Measurements from ENCODE around the gene MEGF6. TPM values are rescaled to one million over a fixed set of nuclear protein-coding genes. Genes with fewer than 3 reads are reported as not detected.
A peak's percentile ranks its signal among the peaks of the same experiment; 100 is the strongest.

Gene MEGF6
- total RNA-seq, 1 experiment from 2014 or later = 65.3 TPM

- no peak for TF ChIP-seq EZH2 (IDR thresholded peaks at IDR 0.05; ENCODE audit: low read depth)
- TF ChIP-seq CTCF (conservative IDR thresholded peaks at IDR 0.05) = no peak
- H3F3A ChIP-seq (ENCODE audit: insufficient read depth, low read depth) = peaks cover 28% of the 10 kb centered on the region; the same call in 1 of the 2 replicates
- H3K36me3 ChIP-seq (ENCODE audit: low read depth) = no peaks in the 10 kb centered on the region
- intact Hi-C loops (cut with micrococcal nuclease; ENCODE audit: unreplicated experiment) = no loop called here
- H3K4me1 ChIP-seq (replicated peaks; ENCODE audit: insufficient read depth) = peaks cover 22% of the 10 kb centered on the region
- 0 out of 2 replicates have a peak, but pooled peaks cover 5% of the 10 kb centered on the region for H4K20me1 ChIP-seq (ENCODE audit: insufficient read depth)
- 0 out of 2 replicates have a peak, but pooled peaks cover 2% of the 10 kb centered on the region for H3K27me3 ChIP-seq (ENCODE audit: insufficient read depth, low read depth)
- H3K79me2 ChIP-seq (ENCODE audit: low read depth) = 0 out of 2 replicates have a peak, but pooled peaks cover 9% of the 10 kb centered on the region
- H2AFZ ChIP-seq = no peak overlapping the region
- ChIA-PET POLR2A (ENCODE audit: unreplicated experiment) (no interaction called here), CTCF (no interaction called here)
- H3K27ac ChIP-seq = no peak overlapping the region
- no peaks in the 10 kb centered on the region for H3K9me2 ChIP-seq (ENCODE audit: insufficient read depth)
- peak overlapping the region; percentile 76 for H3K4me2 ChIP-seq
- peak overlapping the region; percentile 69; the same call in 1 of the 2 replicates for H3K4me3 ChIP-seq
- BruUV-seq (replicated peaks) = TSS peak; percentile 43
- DNase-seq = no peak
- H3K9me3 ChIP-seq (ENCODE audit: insufficient read depth, low read depth) = no peaks in the 10 kb centered on the region
Observed at GRCh38 chr1:3455670-3456448, 155.4 kb downstream of the MEGF6 start.

- ChIA-PET CTCF (no interaction called here), POLR2A (ENCODE audit: unreplicated experiment) (no interaction called here)
Observed at GRCh38 chr1:3454811-3455618, 156.3 kb downstream of the MEGF6 start.

More at GRCh38 chr1:3454811-3455618, 156.3 kb downstream of the MEGF6 start:
- Histone ChIP-seq H3F3A (ENCODE audit: insufficient read depth, low read depth) (peaks cover 25% of the 10 kb centered on the region; the same call in 1 of the 2 replicates), H3K79me2 (ENCODE audit: low read depth) (0 out of 2 replicates have a peak, but pooled peaks cover 9% of the 10 kb centered on the region), H3K27me3 (ENCODE audit: insufficient read depth, low read depth) (0 out of 2 replicates have a peak, but pooled peaks cover 10% of the 10 kb centered on the region), H3K4me1 (replicated peaks; ENCODE audit: insufficient read depth) (peaks cover 14% of the 10 kb centered on the region), H3K36me3 (ENCODE audit: low read depth) (no peaks in the 10 kb centered on the region), H3K9me3 (ENCODE audit: insufficient read depth, low read depth) (no peaks in the 10 kb centered on the region), H4K20me1 (ENCODE audit: insufficient read depth) (no peaks in the 10 kb centered on the region), H3K27ac (no peak overlapping the region), H3K4me2 (peak overlapping the region; percentile 76), H3K4me3 (peak overlapping the region; percentile 69), H2AFZ (peak overlapping the region; percentile 82), H3K9me2 (ENCODE audit: insufficient read depth) (no peaks in the 10 kb centered on the region)
- intact Hi-C loops (cut with micrococcal nuclease; ENCODE audit: unreplicated experiment) = loop anchor here (5.0 kb wide), 1 partner anchor 342 kb away; the partner anchor contains the start of gene LRRC47
- no peak for TF ChIP-seq CTCF (conservative IDR thresholded peaks at IDR 0.05)
- TF ChIP-seq EZH2 (IDR thresholded peaks at IDR 0.05; ENCODE audit: low read depth) = no peak
- DNase-seq = no peak
- BruUV-seq (replicated peaks) = no TSS peak

Measured in PC-9 (cell line).